Thyroid gland (tissue), 4 donors: ENCODE data around the gene PTPN3. TPM values are rescaled to one million over a fixed set of nuclear protein-coding genes. Genes with fewer than 3 reads are reported as not detected.

Experiments
- DNase-seq, 2 donors: peaks; one replicate each; pipeline ENCODE4 v3.0.0-alpha.2; 2019
- H3K27ac ChIP-seq, 3 donors: fragments of 200-600 bp; sonication (generic); 1 replicate in 2 of 3; 2 replicates in 1 of 3; pipeline ENCODE4 v1.5.1; 2016 to 2019; ENCODE audit warnings: mild to moderate bottlenecking in 1 of 3, moderate library complexity in 1 of 3
- H3K27me3 ChIP-seq: fragments of 200-600 bp; sonication (generic); one replicate; pipeline ENCODE4 v1.5.1; 2019
- H3K36me3 ChIP-seq, 2 donors: fragments of 200-600 bp; sonication (generic); one replicate each; pipeline ENCODE4 v1.5.1; 2016 to 2019
- H3K4me1 ChIP-seq, 2 donors: fragments of 200-600 bp; sonication (generic); one replicate each; pipeline ENCODE4 v1.5.1; 2017 to 2019
- H3K4me3 ChIP-seq, 3 donors: fragments of 200-600 bp; sonication (generic); replicated peaks in 1 of 3; 1 replicate in 2 of 3; 2 replicates in 1 of 3; pipeline ENCODE4 v1.5.1; 2016; ENCODE audit warnings: mild to moderate bottlenecking in 1 of 3
- H3K9me3 ChIP-seq: fragments of 200-600 bp; sonication (generic); one replicate; pipeline ENCODE4 v1.5.1; 2017
- POLR2A ChIP-seq, 2 donors: fragments of 450-650 bp; IDR thresholded peaks; one replicate each; pipeline ENCODE4 v1.6.1; 2017; ENCODE audit warnings: antibody characterized with exemption in 2 of 2, mild to moderate bottlenecking in 2 of 2, moderate library complexity in 1 of 2
- WGBS, 2 donors: methylation state at CpG; one replicate each; pipeline ENCODE4 v1.1.5; 2017; 5-methylcytosine and 5-hydroxymethylcytosine counted together
- intact Hi-C: fragments of 100-400 bp; cut with DNase I; formaldehyde crosslinking; loops from one replicate; pipeline ENCODE4 v1.15.1; 2023
- total RNA-seq, 4 donors: library from RNA; depleted of rRNA; stranded (reverse); fragments of >200 nt; gene quantifications; one replicate each; pipeline ENCODE4 v1.2.3, GENCODE V29; 2016
- TF ChIP-seq, protein P1 (sequence below), 6 experiments: fragments of 200-600 bp in 3 of 6; fragments of 450-650 bp in 3 of 6; sonication (generic) in 3 of 6; IDR thresholded peaks; one replicate each; pipeline ENCODE4 v1.5.1; 2016 to 2019; ENCODE audit warnings: antibody characterized with exemption in 6 of 6, mild to moderate bottlenecking in 2 of 6, inconsistent platforms in 1 of 6, moderate library complexity in 1 of 6

Gene PTPN3
- total RNA-seq, 4 donors from 2014 or later: 18.6 to 22.0 (median 21.3) TPM

DNA sequence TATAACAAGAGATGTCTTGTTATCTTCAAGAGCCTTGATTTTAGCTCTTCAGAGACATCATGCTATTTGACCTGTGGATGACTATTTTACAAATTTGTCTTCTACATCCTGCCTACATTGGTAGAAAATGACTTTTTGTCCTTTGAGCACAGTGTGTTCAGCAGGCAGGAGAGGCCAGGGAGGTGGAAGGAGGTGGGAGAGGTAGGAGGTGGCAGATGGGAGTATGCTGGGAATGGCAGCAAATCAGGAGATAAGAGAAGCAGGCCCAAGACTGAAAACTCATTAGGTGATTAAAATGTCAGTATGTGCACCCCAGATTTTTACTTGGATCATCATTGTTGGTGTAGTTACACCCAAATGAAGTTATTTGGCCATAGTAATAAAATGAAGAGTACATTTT, 44.1 kb downstream of the PTPN3 start:
- Histone ChIP-seq H3K27ac (no peak overlapping the region), H3K4me3 (no peak overlapping the region), H3K27me3 (no peaks in the 10 kb centered on the region), H3K4me1 (no peaks in the 10 kb centered on the region), H3K9me3 (no peaks in the 10 kb centered on the region), H3K36me3 (peaks cover 0 to 6% of the 10 kb centered on the region in 2 donors)
- no peak for DNase-seq
- intact Hi-C loops: no loop called here
- TF ChIP-seq, protein P1, sequence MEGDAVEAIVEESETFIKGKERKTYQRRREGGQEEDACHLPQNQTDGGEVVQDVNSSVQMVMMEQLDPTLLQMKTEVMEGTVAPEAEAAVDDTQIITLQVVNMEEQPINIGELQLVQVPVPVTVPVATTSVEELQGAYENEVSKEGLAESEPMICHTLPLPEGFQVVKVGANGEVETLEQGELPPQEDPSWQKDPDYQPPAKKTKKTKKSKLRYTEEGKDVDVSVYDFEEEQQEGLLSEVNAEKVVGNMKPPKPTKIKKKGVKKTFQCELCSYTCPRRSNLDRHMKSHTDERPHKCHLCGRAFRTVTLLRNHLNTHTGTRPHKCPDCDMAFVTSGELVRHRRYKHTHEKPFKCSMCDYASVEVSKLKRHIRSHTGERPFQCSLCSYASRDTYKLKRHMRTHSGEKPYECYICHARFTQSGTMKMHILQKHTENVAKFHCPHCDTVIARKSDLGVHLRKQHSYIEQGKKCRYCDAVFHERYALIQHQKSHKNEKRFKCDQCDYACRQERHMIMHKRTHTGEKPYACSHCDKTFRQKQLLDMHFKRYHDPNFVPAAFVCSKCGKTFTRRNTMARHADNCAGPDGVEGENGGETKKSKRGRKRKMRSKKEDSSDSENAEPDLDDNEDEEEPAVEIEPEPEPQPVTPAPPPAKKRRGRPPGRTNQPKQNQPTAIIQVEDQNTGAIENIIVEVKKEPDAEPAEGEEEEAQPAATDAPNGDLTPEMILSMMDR (IDR thresholded peaks at IDR 0.05): no peak
- TF ChIP-seq POLR2A (IDR thresholded peaks at IDR 0.05): no peak

- no peak for TF ChIP-seq POLR2A (IDR thresholded peaks at IDR 0.05)
- TF ChIP-seq, protein P1 (IDR thresholded peaks at IDR 0.05): no peak
- DNase-seq: no peak
- Histone ChIP-seq H3K9me3 (no peaks in the 10 kb centered on the region), H3K4me1 (no peaks in the 10 kb centered on the region), H3K27me3 (no peaks in the 10 kb centered on the region), H3K36me3 (peaks cover 0 to 6% of the 10 kb centered on the region in 2 donors), H3K4me3 (no peak overlapping the region), H3K27ac (no peak overlapping the region)
- 76 to 78% methylated on average over 3 of the region's 3 CpGs for WGBS, 2 donors
- intact Hi-C loops: no loop called here
Observed at GRCh38 chr9:109453210-109453842, 44.8 kb downstream of the PTPN3 start.

DNA sequence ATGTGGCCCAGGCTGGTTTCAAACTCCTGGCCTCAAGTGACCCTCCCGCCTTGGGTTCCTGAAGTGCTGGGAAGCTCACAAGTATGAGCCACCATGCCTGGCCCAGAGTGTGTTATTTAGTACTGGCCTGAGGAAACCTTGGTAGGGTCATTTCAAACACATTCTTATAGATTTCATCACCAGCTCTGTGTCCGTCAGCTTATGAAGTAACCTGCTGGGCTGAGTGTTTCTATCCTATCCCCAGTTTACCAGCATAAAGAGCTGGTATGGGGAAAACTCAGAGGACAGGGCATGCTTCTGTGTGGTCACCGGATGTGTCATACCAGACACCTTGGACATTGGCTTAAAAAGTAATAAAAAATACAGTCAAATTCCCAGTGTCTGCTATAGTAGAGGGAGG, 45.3 kb downstream of the PTPN3 start:
- intact Hi-C loops: no loop called here
- H3K4me3 ChIP-seq: no peak overlapping the region
- 93 to 96% methylated on average over 3 of the region's 3 CpGs for WGBS, 2 donors

DNA sequence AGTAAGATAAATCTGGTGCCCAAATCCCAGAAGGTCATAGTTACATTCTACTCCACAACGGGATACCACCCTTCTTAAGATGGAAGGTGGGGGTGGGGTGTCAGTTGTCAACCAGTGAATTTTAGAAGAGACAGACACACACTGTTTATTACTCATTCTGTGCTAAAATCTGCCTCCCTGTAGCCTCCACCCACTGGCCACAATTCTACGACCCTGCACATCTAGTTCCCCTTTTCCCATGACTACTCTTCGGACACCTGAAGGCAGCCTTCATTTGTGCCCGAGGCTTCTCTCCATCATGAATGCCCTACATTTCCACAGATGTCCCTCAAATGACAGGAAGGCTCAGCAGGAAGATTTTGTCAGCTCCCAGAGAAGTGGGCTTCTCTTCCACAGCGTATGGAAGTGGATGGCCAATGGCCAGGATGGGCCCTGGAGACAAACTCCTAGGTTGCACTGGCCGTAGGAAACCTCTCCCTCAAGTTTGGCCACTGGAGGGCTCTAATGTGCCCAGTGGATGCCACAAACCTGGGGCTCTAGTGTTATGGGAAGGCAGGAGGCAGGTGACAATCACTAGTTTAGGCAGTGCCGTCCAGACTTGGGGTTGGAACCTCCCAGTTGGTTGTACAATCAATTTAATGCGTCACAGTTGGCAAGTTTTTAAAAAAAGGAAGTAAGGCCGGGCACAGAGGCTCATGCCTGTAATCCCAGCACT, 46.6 kb downstream of the PTPN3 start:
- intact Hi-C loops: no loop called here
- 85 to 91% methylated on average over 8 to 9 of the region's 9 CpGs for WGBS, 2 donors
- DNase-seq: no peak
- no peak overlapping the region for H3K4me3 ChIP-seq
- H3K4me1 ChIP-seq: no peaks in the 10 kb centered on the region
- no peaks in the 10 kb centered on the region for H3K27me3 ChIP-seq
- H3K9me3 ChIP-seq: no peaks in the 10 kb centered on the region
- H3K27ac ChIP-seq: no peak overlapping the region
- H3K36me3 ChIP-seq: peaks cover 0 to 6% of the 10 kb centered on the region in 2 donors
- TF ChIP-seq, protein P1 (IDR thresholded peaks at IDR 0.05): no peak
- TF ChIP-seq POLR2A (IDR thresholded peaks at IDR 0.05): no peak

More for the DNA sequence above, 45.3 kb downstream of the PTPN3 start:
- Histone ChIP-seq H3K36me3 (peaks cover 0 to 6% of the 10 kb centered on the region in 2 donors), H3K9me3 (no peaks in the 10 kb centered on the region), H3K27ac (no peak overlapping the region), H3K27me3 (no peaks in the 10 kb centered on the region), H3K4me1 (no peaks in the 10 kb centered on the region)
- DNase-seq: no peak
- TF ChIP-seq, protein P1 (IDR thresholded peaks at IDR 0.05): no peak
- TF ChIP-seq POLR2A (IDR thresholded peaks at IDR 0.05): no peak

DNA sequence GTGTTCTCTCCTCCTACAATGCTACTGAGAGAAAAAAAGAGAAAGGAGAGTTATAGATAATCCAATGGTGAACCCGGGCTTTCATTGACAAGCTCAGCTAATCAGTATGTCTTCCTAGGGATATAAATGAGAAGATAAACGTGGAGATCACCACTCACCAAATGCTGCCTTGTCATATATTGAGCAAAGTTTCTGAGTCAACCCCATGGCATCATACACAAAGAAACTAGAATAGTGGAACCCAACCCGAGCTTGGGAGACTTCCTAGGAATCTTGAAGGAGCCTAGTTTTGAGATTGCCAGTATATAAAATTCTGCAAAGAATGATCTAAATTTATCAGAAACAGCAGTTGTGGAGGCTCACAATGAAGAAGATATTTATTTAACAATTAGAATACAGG, 47.8 kb downstream of the PTPN3 start:
- Histone ChIP-seq H3K27ac (no peak overlapping the region), H3K27me3 (no peaks in the 10 kb centered on the region), H3K36me3 (peaks cover 0 to 2% of the 10 kb centered on the region in 2 donors), H3K4me3 (no peak overlapping the region), H3K4me1 (peaks cover 6 to 7% of the 10 kb centered on the region in 2 donors), H3K9me3 (no peaks in the 10 kb centered on the region)
- WGBS, 2 donors: 52 to 59% methylated on average over 3 of the region's 3 CpGs
- intact Hi-C loops: no loop called here
- no peak for TF ChIP-seq POLR2A (IDR thresholded peaks at IDR 0.05)
- TF ChIP-seq, protein P1 (IDR thresholded peaks at IDR 0.05): no peak
- DNase-seq: no peak
